Mesenchymal stem cell (in vitro differentiated cells and primary cell): ENCODE measurements around the gene ADD1.

ENCODE experiments used
- DNase-seq: peaks from one replicate; pipeline ENCODE4 v3.0.0-alpha.2; 2013
- H2AFZ ChIP-seq: one replicate; pipeline ENCODE4 v1.6.1; 2013; ENCODE audit warnings: low read depth, mild to moderate bottlenecking, control low read depth, inconsistent platforms, low read length, moderate library complexity
- H2AK5ac ChIP-seq: 2 replicates; pipeline ENCODE4 v1.6.1; 2013; ENCODE audit warnings: low read length, moderate library complexity, mild to moderate bottlenecking, inconsistent platforms; ENCODE audit not compliant: severe bottlenecking
- H2BK120ac ChIP-seq: one replicate; pipeline ENCODE4 v1.6.1; 2013; ENCODE audit warnings: low read depth, mild to moderate bottlenecking, inconsistent platforms, low read length, moderate library complexity
- H2BK12ac ChIP-seq, 2 experiments: one replicate each; pipeline ENCODE4 v1.6.1; 2013; ENCODE audit warnings: inconsistent platforms in 2 of 2, low read length in 2 of 2, mild to moderate bottlenecking in 2 of 2, moderate library complexity in 2 of 2, control low read depth in 1 of 2
- H2BK15ac ChIP-seq: one replicate; pipeline ENCODE4 v1.6.1; 2013; ENCODE audit warnings: mild to moderate bottlenecking, low read depth, inconsistent platforms; ENCODE audit not compliant: poor library complexity, severe bottlenecking
- H2BK5ac ChIP-seq: 2 replicates; pipeline ENCODE4 v1.6.1; 2013; ENCODE audit warnings: low read depth, mild to moderate bottlenecking, low read length, control low read depth, inconsistent platforms; ENCODE audit not compliant: poor library complexity, severe bottlenecking
- H3K14ac ChIP-seq, 2 experiments: one replicate each; pipeline ENCODE4 v1.6.1; 2013; ENCODE audit warnings: inconsistent platforms in 2 of 2, low read length in 2 of 2, control low read depth in 1 of 2, mild to moderate bottlenecking in 1 of 2, moderate library complexity in 1 of 2
- H3K18ac ChIP-seq, 2 experiments: one replicate each; pipeline ENCODE4 v1.6.1; 2013; ENCODE audit warnings: inconsistent platforms in 2 of 2, low read length in 2 of 2, control low read depth in 1 of 2, low read depth in 1 of 2, mild to moderate bottlenecking in 1 of 2
- H3K23ac ChIP-seq, 2 experiments: one replicate each; pipeline ENCODE4 v1.6.1; 2013; ENCODE audit warnings: inconsistent platforms in 2 of 2, low read length in 2 of 2, mild to moderate bottlenecking in 2 of 2, moderate library complexity in 2 of 2, control low read depth in 1 of 2
- H3K27ac ChIP-seq: 2 replicates; pipeline ENCODE4 v1.5.1; 2013; ENCODE audit warnings: mild to moderate bottlenecking, moderate library complexity, low read length, control low read depth, inconsistent platforms; ENCODE audit not compliant: poor library complexity, severe bottlenecking
- H3K27me3 ChIP-seq, 2 experiments: 2 replicates each; pipeline versions ENCODE4 v1.6.1 to v1.7.0; 2013; ENCODE audit warnings: low read length in 2 of 2, mild to moderate bottlenecking in 2 of 2, moderate library complexity in 2 of 2, control low read depth in 1 of 2, inconsistent platforms in 1 of 2; ENCODE audit not compliant: control insufficient read depth in 1 of 2, insufficient read depth in 1 of 2
- H3K36me3 ChIP-seq, 2 experiments: 2 replicates each; pipeline versions ENCODE4 v1.6.1 to v1.7.0; 2013; ENCODE audit warnings: low read length in 2 of 2, control low read depth in 1 of 2, inconsistent platforms in 1 of 2, low read depth in 1 of 2, mild to moderate bottlenecking in 1 of 2; ENCODE audit not compliant: insufficient read depth in 2 of 2, control insufficient read depth in 1 of 2
- H3K4ac ChIP-seq, 2 experiments: one replicate each; pipeline ENCODE4 v1.6.1; 2013; ENCODE audit warnings: inconsistent platforms in 2 of 2, low read length in 2 of 2, mild to moderate bottlenecking in 2 of 2, moderate library complexity in 2 of 2, control low read depth in 1 of 2, low read depth in 1 of 2
- H3K4me1 ChIP-seq: 2 replicates; pipeline ENCODE4 v1.6.1; 2013; ENCODE audit warnings: low read depth, low read length, control low read depth; ENCODE audit not compliant: control insufficient read depth, insufficient read depth
- H3K4me2 ChIP-seq: 2 replicates; pipeline ENCODE4 v1.6.1; 2013; ENCODE audit warnings: low read length, mild to moderate bottlenecking, inconsistent platforms; ENCODE audit not compliant: poor library complexity, severe bottlenecking
- H3K4me3 ChIP-seq, 2 experiments: 2 replicates each; pipeline versions ENCODE4 v1.5.1 to v1.7.0; 2013; ENCODE audit warnings: low read length in 2 of 2, mild to moderate bottlenecking in 2 of 2, control low read depth in 1 of 2, low read depth in 1 of 2; ENCODE audit not compliant: insufficient read depth in 1 of 2
- H3K79me1 ChIP-seq: replicated peaks from 2 replicates; pipeline ENCODE4 v1.6.1; 2013; ENCODE audit warnings: mild to moderate bottlenecking, control low read depth, low read length, inconsistent platforms; ENCODE audit not compliant: poor library complexity, severe bottlenecking
- H3K9ac ChIP-seq: 2 replicates; pipeline ENCODE4 v1.7.0; 2013; ENCODE audit warnings: mild to moderate bottlenecking, low read length, moderate library complexity
- H3K9me3 ChIP-seq: 2 replicates; pipeline ENCODE4 v1.7.0; 2013; ENCODE audit warnings: mild to moderate bottlenecking, low read length; ENCODE audit not compliant: control insufficient read depth
- H4K8ac ChIP-seq: one replicate; pipeline ENCODE4 v1.6.1; 2013; ENCODE audit warnings: inconsistent platforms, mild to moderate bottlenecking, low read length, moderate library complexity
- H4K91ac ChIP-seq: one replicate; pipeline ENCODE4 v1.6.1; 2013; ENCODE audit warnings: mild to moderate bottlenecking, low read length, inconsistent platforms
- WGBS: methylation state at CpG from one replicate; pipeline ENCODE4 v1.1.7; 2013; ENCODE audit warnings: mixed read lengths; 5-methylcytosine and 5-hydroxymethylcytosine counted together

Gene ADD1

DNA sequence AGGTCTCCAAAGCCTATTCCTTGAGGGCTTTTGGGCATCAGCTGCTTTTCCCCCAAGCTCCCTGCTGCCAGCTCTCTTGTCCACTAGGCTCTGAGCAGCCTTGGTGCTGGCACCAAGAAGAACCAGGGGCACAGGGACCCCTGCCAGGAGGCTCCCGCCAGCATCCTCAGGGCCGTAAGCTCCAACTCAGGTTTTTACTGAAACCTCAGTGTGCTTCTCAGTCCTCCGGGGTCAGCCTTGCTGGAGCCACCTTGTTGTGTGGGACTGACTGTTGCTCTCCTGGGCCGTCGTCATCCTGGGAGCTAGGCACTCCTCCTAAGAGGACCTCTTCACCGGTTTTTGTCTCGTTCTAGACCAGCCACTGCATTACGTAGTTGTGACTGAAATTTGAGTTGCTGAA, 80.6 kb downstream of the ADD1 start:
- H3K4me3 ChIP-seq = no peak overlapping the region
- H3K4ac ChIP-seq = no peak overlapping the region
- DNase-seq = no peak
- peaks cover 57 to 62% of the 10 kb centered on the region in 2 experiments for H3K36me3 ChIP-seq
- no peak overlapping the region for H2BK12ac ChIP-seq
- H3K9me3 ChIP-seq = no peaks in the 10 kb centered on the region
- no peak overlapping the region for H3K27ac ChIP-seq
- H2BK120ac ChIP-seq = no peak overlapping the region
- 95% methylated on average over 8 of the region's 8 CpGs for WGBS
- H2AFZ ChIP-seq = no peak overlapping the region
- H3K9ac ChIP-seq = no peak overlapping the region
- H3K14ac ChIP-seq = no peak overlapping the region
- no peaks in the 10 kb centered on the region for H3K27me3 ChIP-seq
- H2BK15ac ChIP-seq = no peak overlapping the region
- no peak overlapping the region for H4K91ac ChIP-seq
- no peak overlapping the region for H2AK5ac ChIP-seq
- H4K8ac ChIP-seq = no peak overlapping the region
- H3K79me1 ChIP-seq = peaks cover 30% of the 10 kb centered on the region
- no peak overlapping the region for H2BK5ac ChIP-seq
- H3K4me2 ChIP-seq = no peak overlapping the region
- peaks cover 26% of the 10 kb centered on the region for H3K4me1 ChIP-seq
- H3K18ac ChIP-seq = no peak overlapping the region
- no peak overlapping the region for H3K23ac ChIP-seq

DNA sequence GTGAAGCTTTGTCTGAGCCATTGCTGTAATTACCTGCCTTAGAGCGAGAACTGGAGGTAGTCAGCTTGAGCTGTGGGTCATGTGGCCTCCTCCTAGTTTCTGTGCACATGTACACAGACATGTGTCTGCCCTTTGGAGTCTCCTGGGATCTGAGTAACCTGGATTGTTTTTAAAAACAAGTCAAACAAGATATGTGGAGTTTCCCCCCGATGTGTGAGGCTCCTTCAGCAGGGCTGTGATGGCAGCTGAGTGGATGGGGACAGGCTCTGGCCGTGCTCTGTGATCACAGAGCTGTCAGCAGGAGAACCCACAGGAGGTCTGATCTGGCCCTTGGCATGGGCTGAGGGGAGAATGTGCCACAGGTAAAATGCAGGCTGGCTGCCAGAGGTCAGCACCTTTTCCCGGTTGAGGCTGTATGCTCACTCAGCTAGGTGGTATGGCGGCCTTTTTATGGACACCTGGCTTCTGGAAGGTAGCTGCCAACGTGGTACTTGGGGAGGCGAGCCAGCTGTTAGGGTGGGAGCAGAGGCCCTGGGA, 81.2 kb downstream of the ADD1 start:
- no peak overlapping the region for H2BK120ac ChIP-seq
- no peaks in the 10 kb centered on the region for H3K27me3 ChIP-seq
- H4K91ac ChIP-seq = no peak overlapping the region
- H3K4me1 ChIP-seq = peaks cover 26% of the 10 kb centered on the region
- 89% methylated on average over 7 of the region's 7 CpGs for WGBS
- H2AFZ ChIP-seq = no peak overlapping the region
- no peak overlapping the region for H3K18ac ChIP-seq
- DNase-seq = no peak
- no peak overlapping the region for H2BK15ac ChIP-seq
- peak overlapping the region; percentile 0 for H3K9ac ChIP-seq
- no peak overlapping the region for H2BK12ac ChIP-seq
- no peak overlapping the region for H2BK5ac ChIP-seq
- peak overlapping the region in 1 of 2 experiments; percentile 4 for H3K4ac ChIP-seq
- H3K27ac ChIP-seq = no peak overlapping the region
- peaks cover 34% of the 10 kb centered on the region for H3K79me1 ChIP-seq
- no peak overlapping the region for H3K4me2 ChIP-seq
- no peaks in the 10 kb centered on the region for H3K9me3 ChIP-seq
- peaks cover 61 to 67% of the 10 kb centered on the region in 2 experiments for H3K36me3 ChIP-seq
- no peak overlapping the region for H3K23ac ChIP-seq
- no peak overlapping the region for H4K8ac ChIP-seq
- no peak overlapping the region for H3K14ac ChIP-seq
- H2AK5ac ChIP-seq = no peak overlapping the region
- H3K4me3 ChIP-seq = no peak overlapping the region

DNA sequence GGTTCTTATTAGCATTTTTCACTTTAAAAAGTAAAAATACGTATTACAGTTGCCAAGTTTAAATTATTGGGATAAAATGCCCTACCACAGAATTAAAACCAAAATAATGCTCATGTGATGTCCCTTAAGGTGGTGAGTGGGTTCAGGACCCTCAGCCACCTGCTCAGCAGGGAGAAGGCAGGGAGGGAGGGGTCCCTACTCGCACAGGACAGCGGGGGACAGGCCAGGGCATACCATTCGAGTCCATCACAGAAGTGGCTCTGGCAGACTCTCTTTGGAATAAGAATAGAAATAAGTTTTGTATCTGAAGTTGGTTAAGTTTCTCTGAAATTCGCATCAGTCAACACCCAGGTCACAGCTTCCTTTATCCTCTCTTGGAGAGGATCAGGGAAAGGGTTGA, 81.9 kb downstream of the ADD1 start:
- Histone ChIP-seq H4K8ac (no peak overlapping the region), H3K4me1 (peaks cover 29% of the 10 kb centered on the region), H2BK5ac (no peak overlapping the region), H3K18ac (no peak overlapping the region), H3K27me3 (no peaks in the 10 kb centered on the region), H2BK12ac (no peak overlapping the region), H3K4me2 (no peak overlapping the region), H3K9me3 (no peaks in the 10 kb centered on the region), H3K4me3 (no peak overlapping the region), H3K36me3 (peaks cover 67 to 74% of the 10 kb centered on the region in 2 experiments), H3K79me1 (peaks cover 38% of the 10 kb centered on the region), H2AFZ (no peak overlapping the region), H3K27ac (no peak overlapping the region), H3K9ac (no peak overlapping the region), H2BK15ac (no peak overlapping the region), H3K14ac (no peak overlapping the region), H3K4ac (no peak overlapping the region), H4K91ac (no peak overlapping the region), H3K23ac (no peak overlapping the region), H2BK120ac (no peak overlapping the region), H2AK5ac (peak overlapping the region; percentile 47)
- 96% methylated on average over 4 of the region's 5 CpGs for WGBS
- DNase-seq = no peak

DNA sequence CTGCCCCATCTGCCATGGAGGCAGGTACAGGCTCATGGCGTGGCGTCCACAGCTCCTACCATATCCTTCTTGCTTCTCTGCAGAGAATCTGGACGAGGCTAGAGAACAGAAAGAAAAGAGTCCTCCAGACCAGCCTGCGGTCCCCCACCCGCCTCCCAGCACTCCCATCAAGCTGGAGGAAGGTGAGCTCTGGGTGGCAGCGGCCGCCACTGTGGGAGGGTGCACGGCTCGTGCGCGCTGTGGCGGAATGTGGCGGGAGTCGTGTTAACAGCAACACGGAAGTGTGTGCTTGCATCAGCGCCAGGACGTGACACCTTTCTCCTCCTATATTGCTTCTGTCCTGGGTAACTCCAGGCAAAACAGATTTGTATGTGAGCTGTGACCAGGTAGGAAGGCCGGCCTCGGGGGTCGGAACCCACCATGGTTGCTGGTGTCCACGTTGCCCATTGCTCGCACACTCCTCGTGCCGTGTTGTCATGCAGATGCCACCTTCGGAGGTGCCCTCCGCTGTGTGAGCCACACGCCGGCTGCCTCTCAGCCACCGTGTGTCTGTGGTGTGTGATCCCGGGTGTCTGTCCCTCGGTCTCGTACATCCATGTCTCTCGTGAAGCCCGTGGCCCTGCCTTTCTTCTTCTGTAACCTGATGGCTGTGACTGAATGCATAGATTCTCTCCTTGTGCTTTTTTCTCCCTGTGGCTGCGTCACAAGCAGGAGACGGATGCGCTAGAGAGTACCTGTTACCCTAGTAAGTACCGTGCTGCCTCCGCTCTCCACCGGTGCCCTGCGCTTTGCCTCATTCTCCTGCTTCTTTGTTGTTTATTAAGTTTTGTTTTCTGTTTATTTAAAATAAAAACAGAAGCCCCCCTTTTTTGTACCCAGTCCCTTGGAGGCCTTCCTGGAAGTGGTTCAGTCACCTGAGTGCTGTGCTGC, 82.6 kb downstream of the ADD1 start:
- no peak overlapping the region for H2BK12ac ChIP-seq
- no peaks in the 10 kb centered on the region for H3K9me3 ChIP-seq
- peaks cover 31% of the 10 kb centered on the region for H3K4me1 ChIP-seq
- no peak overlapping the region for H2AK5ac ChIP-seq
- no peak overlapping the region for H2BK5ac ChIP-seq
- no peak overlapping the region for H3K18ac ChIP-seq
- WGBS = 96% methylated on average over 36 of the region's 41 CpGs
- H3K36me3 ChIP-seq = peaks cover 74 to 81% of the 10 kb centered on the region in 2 experiments
- H3K4me3 ChIP-seq = no peak overlapping the region
- H3K4me2 ChIP-seq = no peak overlapping the region
- DNase-seq = no peak
- H2BK120ac ChIP-seq = no peak overlapping the region
- H3K14ac ChIP-seq = no peak overlapping the region
- peaks cover 38% of the 10 kb centered on the region for H3K79me1 ChIP-seq
- H3K27me3 ChIP-seq = no peaks in the 10 kb centered on the region
- H3K27ac ChIP-seq = no peak overlapping the region
- H2BK15ac ChIP-seq = no peak overlapping the region
- no peak overlapping the region for H2AFZ ChIP-seq
- H4K91ac ChIP-seq = peak overlapping the region; percentile 11
- no peak overlapping the region for H3K4ac ChIP-seq
- H4K8ac ChIP-seq = peak overlapping the region; percentile 5
- H3K23ac ChIP-seq = no peak overlapping the region
- H3K9ac ChIP-seq = no peak overlapping the region
